ENCODE measurements around the gene DRG1. TPM values are rescaled to one million over a fixed set of nuclear protein-coding genes. Genes with fewer than 3 reads are reported as not detected.
"Not testable (repeated sequence)": the region's sequence is repeated elsewhere in the genome, so short reads cannot be mapped to it uniquely, and the experiment has no call there.

The DRG1 gene
- total RNA-seq, 2 donors from 2014 or later, result 52.1 to 61.4 TPM

GRCh38 chr22:31439808-31440207 is 40.4 kb downstream of the DRG1 start:
- peak; percentile 58 to 78 for ATAC-seq
- peak; percentile 26 for DNase-seq
- intact Hi-C loops (cut with DNase I), result no loop called here

DNA sequence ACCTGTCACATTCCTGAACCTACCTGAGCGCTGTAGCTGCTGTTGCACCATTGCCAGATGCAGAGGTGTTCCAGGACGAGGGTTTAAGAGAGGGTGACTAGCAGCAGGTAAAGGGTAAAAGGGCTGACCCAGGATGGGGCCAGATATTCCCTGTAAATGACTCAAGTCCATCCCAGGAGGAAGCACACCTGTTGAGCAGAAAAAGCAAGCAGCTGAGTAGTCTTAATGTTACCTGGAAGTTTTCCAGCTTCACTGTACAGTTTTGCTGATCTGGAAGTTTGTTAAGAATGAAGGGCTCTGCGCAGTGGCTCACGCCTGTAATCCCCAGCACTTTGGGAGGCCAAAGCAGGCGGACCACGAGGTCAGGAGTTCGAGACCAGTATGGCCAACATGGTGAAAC is 41.3 kb downstream of the DRG1 start:
- no peak for DNase-seq
- intact Hi-C loops (cut with DNase I), result no loop called here
- ATAC-seq, result no peak

DNA sequence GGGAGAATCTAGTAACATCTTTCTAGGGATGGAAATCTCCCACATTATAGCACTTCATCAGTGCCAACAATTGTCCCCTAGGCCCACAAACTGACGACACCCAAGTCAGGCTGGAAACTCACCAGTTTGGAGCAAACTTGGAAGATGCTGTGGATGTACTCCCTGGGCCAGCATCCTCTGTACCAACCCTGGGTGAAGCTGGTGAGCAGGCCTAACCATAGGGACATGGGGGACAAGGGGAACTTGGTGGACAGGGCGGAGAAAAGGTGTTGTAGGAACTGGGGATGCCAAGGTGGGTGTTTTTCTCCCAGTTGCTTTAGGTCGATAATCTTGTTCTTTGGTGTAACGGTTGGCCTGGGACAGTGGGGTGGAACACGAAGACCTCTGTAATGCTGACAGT is 42.2 kb downstream of the DRG1 start:
- intact Hi-C loops (cut with DNase I), result no loop called here
- DNase-seq (no peak), ATAC-seq (no peak)

GRCh38 chr22:31442768-31443489 is 43.5 kb downstream of the DRG1 start:
- intact Hi-C loops (cut with DNase I), result no loop called here
- DNase-seq (peak; percentile 33), ATAC-seq (peak in 1 of 2 donors; percentile 60)

- intact Hi-C loops (cut with DNase I), result no loop called here
- no peak for ATAC-seq
- DNase-seq, result no peak
Measured at GRCh38 chr22:31443516-31443915, 44.1 kb downstream of the DRG1 start.

- intact Hi-C loops (cut with DNase I), result no loop called here
- DNase-seq, result no peak
Measured at GRCh38 chr22:31445642-31446041, 46.2 kb downstream of the DRG1 start.

DNA sequence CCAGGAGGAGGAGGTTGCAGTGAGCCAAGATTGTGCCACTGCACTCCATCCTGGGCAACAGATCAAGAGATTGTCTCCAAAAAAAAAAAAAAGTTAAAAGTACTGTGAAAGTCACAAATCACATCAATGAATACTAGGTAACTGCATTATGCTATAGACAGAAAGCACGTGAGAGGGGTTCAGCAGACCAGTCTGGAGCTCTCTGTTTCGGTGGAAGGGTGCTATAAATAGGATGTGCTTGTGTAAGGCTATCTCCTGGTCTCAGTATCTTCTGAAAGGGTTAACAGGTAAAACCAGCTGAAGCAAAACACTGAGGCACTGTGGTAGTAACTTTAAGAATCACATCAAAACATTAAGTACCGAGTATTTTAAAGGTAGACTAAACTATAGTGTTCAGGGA is 46.8 kb downstream of the DRG1 start:
- intact Hi-C loops (cut with DNase I), result no loop called here
- no peak for ATAC-seq
- DNase-seq, result no peak

More at GRCh38 chr22:31445642-31446041, 46.2 kb downstream of the DRG1 start:
- no peak for ATAC-seq

DNA sequence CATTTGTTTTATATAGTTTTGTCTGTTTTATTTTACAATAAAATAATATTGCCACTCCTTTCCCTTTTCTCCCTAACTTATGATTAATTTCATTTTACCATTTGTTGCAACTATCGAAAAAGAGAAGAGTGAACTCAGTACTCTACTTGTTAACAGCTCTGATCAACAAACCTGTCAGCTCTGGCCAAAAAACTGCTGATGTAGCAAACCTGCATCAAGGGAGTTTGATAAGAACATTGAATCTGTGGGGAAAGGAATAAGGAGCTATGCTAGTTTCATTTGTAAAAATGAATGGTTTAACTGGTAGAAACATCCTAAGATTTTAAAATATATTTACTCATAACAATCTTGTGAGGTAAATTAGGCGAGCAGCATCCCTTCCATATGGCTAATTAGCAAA is 47.4 kb downstream of the DRG1 start:
- intact Hi-C loops (cut with DNase I), result no loop called here
- DNase-seq, result no peak
- no peak for ATAC-seq

GRCh38 chr22:31447337-31447736 is 47.9 kb downstream of the DRG1 start:
- ATAC-seq, result peak in 1 of 2 donors; percentile 33
- intact Hi-C loops (cut with DNase I), result no loop called here
- no peak for DNase-seq

DNA sequence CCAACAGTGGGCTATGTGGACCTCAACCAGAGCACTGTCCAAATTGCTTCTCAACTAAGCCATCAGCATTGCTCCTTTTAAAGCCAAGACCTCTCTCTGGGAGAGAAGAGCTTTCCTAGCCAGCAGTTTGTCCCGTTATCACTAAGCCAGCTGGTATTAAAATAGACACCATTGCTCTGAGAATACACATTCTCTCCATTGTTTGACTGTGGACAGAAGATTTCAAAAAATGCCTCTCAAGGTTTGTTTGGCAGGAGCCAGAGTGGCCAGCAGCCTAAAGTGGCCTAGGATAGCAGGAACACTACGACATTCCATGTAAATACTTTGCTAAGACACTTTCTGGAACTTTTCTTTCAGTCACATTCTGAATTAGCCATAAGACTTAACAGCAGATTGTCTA is 49.0 kb downstream of the DRG1 start:
- peak; percentile 41 to 47 for ATAC-seq

GRCh38 chr22:31449506-31449905 is 50.1 kb downstream of the DRG1 start:
- intact Hi-C loops (cut with DNase I), result no loop called here
- ATAC-seq, result peak in 1 of 2 donors; percentile 28
- no peak for DNase-seq

More for the DNA sequence above, 49.0 kb downstream of the DRG1 start:
- DNase-seq, result no peak
- intact Hi-C loops (cut with DNase I), result no loop called here

DNA sequence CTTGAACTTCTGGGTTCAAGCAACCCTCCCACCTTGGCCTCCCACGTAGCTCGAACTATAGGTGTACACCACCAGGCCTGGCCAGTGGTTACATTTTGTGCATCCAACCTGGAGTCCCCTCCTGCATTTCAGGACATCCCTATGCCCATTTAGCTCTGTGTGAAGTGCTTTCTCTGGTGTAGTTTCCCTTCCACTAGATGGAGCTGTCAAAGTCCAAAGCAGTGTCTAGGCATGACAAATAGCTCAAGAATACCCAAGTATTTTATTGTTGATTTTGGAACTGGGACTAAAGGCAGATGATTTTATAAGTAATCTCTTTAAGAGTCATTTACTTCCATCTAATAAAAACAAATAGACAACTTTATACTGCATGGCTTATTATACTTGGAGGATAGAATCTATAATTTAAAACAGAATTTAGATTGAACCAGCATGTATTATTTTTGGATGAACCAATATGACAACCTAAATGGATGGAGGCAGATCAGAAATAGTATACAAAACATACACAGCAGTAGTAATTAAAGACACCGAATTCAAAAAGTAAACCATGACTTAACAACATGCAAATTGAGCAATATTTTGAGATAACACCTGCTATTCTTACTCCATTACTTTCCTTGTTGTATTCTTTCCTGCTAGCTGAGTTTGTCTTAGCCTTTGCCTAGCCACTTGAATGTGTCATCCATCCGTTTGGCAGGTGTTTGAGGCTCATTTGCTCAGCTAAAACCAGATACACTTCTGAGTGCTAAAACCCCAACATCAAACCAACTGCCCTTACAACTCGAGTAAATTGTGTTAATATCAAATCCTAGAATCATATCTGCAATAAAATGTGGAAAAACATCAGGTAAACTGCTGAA is 52.5 kb downstream of the DRG1 start:
- intact Hi-C loops (cut with DNase I), result no loop called here
- no peak for DNase-seq
- ATAC-seq, result peak in 1 of 2 donors; percentile 48

- intact Hi-C loops (cut with DNase I), result no loop called here
- ATAC-seq, result no peak
- DNase-seq, result no peak
Measured at GRCh38 chr22:31461699-31462098, 62.3 kb downstream of the DRG1 start.

- ATAC-seq, result no peak
- DNase-seq, result no peak
- intact Hi-C loops (cut with DNase I), result no loop called here
Measured at GRCh38 chr22:31465307-31465706, 65.9 kb downstream of the DRG1 start.

- no peak for ATAC-seq
- no peak for DNase-seq
- intact Hi-C loops (cut with DNase I), result no loop called here
Measured at GRCh38 chr22:31474743-31475142, 75.3 kb downstream of the DRG1 start.

- ATAC-seq, result no peak
Measured at GRCh38 chr22:31475800-31476199, 76.4 kb downstream of the DRG1 start.

GRCh38 chr22:31477329-31477728 is 77.9 kb downstream of the DRG1 start:
- no peak for DNase-seq
- ATAC-seq, result no peak
- intact Hi-C loops (cut with DNase I), result no loop called here

More at GRCh38 chr22:31475800-31476199, 76.4 kb downstream of the DRG1 start:
- no peak for DNase-seq
- intact Hi-C loops (cut with DNase I), result no loop called here

- ATAC-seq, result no peak
- no peak for DNase-seq
- intact Hi-C loops (cut with DNase I), result no loop called here
Measured at GRCh38 chr22:31481129-31481528, 81.7 kb downstream of the DRG1 start.

DNA sequence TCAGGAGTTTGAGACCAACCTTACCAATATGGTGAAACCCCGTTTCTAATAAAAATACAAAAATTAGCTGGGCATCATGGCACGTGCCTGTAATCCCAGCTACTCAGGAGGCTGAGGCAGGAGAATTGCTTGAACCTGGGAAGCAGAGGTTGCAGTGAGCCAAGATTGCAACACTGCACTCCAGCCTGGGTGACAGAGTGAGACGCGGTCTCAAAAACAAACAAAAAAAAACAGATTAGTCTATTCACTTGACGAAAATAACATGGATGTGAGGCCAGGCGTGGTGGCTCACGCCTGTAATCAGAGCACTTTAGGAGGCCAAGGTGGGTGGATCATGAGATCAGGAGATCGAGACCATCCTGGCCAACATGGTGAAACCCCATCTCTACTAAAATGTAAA is 83.1 kb downstream of the DRG1 start:
- ATAC-seq; DNase-seq; intact Hi-C loops (cut with DNase I): not testable (repeated sequence)

Measured in left cardiac atrium (tissue), 4 donors.